ELR (cell line): Measurements from ENCODE around the gene AHCYL1.
A peak's percentile ranks its signal among the peaks of the same experiment; 100 is the strongest.

ENCODE experiments used
- DNase-seq: peaks from one replicate; pipeline ENCODE4 v3.0.0-alpha.2; 2015; ENCODE audit warnings: low read depth

AHCYL1 gene

GRCh38 chr1:110035236-110035752, 50.7 kb downstream of the AHCYL1 start:
- peak; percentile 51 for DNase-seq

- DNase-seq = no peak
Observed at GRCh38 chr1:110038271-110038670, 53.7 kb downstream of the AHCYL1 start.

GRCh38 chr1:110039641-110040040, 55.1 kb downstream of the AHCYL1 start:
- DNase-seq = no peak

DNA sequence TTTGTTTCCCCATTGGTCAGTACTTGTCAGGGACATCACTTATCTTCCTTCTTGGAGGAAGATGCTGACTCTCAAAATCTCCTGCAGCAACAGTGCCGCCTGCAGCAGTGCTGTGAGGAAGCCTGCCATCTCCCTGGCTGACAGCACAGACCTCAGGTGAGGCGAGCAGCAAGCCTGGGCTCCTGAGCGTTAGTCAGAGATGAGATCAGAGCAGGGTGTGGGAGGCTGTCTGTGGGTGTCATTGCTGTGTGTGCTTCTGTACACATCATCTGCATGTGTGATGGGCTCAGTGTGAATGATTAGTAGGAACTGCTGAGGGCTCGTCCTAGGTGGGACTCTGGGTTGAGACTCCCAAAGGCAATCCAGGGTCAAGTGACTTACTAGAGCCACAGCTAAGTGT, 56.0 kb downstream of the AHCYL1 start:
- DNase-seq = no peak

GRCh38 chr1:110043016-110043415, 58.5 kb downstream of the AHCYL1 start:
- DNase-seq = no peak

- no peak for DNase-seq
Observed at GRCh38 chr1:110047463-110047862, 62.9 kb downstream of the AHCYL1 start.

GRCh38 chr1:110048240-110048639, 63.7 kb downstream of the AHCYL1 start:
- DNase-seq = no peak

- DNase-seq = no peak
Observed at GRCh38 chr1:110048923-110049601, 64.5 kb downstream of the AHCYL1 start.

DNA sequence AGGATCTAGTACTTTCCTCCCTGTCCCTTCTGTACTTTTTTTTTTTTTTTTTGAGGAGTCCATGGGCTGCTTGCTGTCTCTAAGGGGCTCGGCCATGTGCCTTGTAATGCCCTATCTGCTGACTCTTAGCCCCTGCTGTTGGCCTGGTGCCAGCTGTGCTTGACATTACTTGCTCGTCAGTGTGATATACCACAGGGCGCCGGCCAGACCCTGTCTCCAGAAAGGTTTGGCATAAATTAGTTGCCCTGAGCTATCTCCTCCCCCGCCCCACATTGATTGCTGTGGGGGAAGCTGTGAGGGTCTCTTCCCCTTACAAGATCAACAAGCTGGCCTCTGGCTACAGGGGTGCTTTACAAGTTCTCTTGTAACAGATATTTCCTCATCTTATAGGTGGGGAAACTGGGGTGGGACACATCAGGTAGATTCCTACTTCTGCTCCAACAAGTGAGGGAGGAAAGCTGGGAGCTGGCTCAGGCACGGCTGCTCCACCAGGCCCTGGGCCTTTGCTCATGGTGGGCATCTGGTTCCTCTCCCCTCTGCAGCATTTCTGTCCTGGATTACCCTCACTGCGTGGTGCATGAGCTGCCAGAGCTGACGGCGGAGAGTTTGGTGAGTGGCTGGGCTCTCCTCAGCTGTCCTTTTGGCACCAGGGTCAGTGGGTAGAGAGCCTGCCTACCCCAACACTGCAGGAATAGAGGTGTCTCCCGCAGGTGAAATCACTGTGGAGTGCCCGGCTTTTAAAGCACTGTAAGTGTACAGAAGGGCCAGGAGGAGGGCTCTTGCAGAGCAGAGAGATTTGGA, 65.4 kb downstream of the AHCYL1 start:
- no peak for DNase-seq

DNA sequence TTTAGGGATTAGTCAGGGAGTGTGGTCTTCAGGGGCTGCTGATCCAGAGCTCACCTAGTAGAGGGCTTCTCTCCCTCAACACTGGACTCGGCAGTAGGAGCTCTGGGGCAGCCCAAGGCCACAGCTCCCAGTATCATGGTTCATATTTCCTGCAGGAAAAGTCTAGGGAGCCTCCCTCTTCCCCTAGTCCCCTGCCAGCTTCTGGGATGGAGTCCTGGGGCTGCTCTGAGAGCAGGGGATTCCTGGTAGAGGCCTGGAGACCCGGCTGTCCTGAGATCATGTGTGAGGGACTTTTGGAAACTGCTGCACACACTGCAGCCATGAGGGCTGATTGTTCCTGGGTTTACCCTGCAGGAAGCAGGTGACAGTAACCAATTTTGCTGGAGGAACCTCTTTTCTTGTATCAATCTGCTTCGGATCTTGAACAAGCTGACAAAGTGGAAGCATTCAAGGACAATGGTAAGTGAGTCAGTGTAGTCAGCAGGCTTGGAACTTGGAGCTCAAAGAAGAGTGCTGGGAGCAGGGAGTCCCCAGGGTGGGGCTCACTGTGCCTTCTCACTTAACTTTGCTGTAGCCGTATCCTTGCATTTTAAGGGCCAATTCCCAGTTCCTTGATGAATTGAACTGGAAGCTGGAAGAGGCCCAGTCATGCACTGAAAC, 66.2 kb downstream of the AHCYL1 start:
- DNase-seq = no peak

GRCh38 chr1:110051262-110051648, 66.7 kb downstream of the AHCYL1 start:
- DNase-seq = peak; percentile 21

GRCh38 chr1:110053552-110054428, 69.2 kb downstream of the AHCYL1 start:
- DNase-seq = peak; percentile 53

- DNase-seq = peak; percentile 67
Observed at GRCh38 chr1:110055493-110056284, 71.1 kb downstream of the AHCYL1 start.

DNA sequence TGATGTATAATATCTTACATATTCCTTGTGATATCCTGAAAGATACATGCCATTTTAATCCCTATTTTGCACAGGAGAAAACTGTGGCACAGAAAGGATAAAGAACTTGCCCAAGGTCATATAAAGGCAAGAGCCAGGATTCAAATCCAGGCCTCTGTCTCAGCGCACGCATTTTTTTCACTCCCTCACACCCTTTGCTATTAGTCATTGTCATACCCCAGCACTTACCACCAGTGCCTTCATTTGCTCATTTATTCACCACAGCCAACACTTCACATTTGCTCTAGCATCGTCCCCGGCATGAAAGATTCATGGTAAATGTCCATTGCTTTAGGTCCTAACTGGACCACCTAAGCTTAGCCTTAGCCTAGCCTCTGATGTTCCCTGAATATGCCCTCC, 71.7 kb downstream of the AHCYL1 start:
- peak; percentile 33 for DNase-seq

DNA sequence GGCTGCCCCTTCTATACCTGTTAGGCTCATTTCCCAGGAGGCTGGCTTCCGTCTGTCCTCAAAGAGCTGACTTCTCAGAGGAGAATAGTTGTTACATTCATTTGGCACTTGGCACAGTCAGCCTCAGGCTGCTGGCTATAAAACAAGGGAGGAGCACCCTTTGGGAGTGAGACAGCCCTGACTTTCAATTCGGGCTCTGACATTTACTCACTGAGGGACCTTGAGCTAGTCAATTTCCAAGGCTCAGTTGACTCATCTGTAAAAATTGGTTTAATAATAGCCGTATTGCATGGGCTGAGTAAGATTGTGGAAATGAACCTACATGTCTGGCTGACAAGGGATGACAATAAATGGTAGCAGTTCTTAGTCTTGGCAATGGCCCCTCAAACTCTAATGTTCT, 72.2 kb downstream of the AHCYL1 start:
- peak; percentile 81 for DNase-seq

- DNase-seq = no peak
Observed at GRCh38 chr1:110057963-110058518, 73.5 kb downstream of the AHCYL1 start.

DNA sequence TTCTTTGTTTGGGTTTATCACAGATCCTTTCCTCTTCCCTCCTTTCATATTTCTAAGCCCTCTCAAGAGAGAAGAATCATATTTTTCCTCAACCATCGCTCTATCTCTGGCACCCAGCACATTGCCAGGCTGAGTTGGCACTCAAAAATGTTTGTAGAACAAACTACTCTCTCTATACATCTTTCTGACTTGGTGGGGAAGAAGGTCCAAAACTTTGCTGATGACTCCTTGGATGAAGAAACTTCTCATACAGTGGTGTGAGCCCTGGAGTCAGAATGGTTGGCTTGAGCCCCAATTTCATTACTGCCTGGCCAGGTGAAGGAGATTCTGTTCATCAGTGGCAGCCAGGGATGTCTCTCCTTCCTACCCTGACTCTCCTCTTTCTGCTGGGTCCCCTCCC, 74.0 kb downstream of the AHCYL1 start:
- DNase-seq = no peak

DNA sequence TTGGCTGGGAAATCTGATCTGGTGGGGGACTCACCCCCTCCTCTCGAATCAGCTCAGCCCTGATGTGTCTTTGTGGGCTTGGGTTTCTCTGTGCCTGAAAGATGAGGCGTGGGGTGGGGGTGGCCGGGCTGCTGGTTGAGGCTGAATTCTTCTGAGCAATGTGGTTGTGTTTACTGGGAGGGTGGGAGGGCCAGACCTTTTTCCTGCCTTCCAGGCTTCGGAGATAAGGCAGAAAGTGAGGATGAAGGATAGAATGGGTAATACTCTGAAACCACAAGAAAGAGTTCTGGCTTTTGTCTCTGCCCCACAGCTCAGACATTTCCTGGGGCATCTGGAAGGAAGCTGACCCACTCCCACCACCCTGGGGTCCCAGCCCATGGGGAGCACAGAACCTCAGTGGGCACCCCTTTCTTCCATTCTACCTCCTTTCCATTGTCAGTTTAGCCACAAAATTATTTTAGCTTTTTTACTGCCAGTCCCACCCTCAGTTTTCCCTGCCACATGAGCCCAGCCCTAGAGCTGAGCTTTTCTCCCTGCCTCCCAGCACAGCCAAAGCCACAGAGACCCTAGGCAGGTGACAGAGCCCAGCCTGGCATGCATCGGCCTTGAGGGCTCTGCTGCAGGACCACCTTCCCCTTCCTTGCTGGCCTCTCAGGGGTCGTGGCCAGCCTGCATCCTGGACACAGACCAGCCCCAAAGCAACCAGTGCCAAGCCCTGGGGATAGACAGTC, 74.7 kb downstream of the AHCYL1 start:
- no peak for DNase-seq

DNA sequence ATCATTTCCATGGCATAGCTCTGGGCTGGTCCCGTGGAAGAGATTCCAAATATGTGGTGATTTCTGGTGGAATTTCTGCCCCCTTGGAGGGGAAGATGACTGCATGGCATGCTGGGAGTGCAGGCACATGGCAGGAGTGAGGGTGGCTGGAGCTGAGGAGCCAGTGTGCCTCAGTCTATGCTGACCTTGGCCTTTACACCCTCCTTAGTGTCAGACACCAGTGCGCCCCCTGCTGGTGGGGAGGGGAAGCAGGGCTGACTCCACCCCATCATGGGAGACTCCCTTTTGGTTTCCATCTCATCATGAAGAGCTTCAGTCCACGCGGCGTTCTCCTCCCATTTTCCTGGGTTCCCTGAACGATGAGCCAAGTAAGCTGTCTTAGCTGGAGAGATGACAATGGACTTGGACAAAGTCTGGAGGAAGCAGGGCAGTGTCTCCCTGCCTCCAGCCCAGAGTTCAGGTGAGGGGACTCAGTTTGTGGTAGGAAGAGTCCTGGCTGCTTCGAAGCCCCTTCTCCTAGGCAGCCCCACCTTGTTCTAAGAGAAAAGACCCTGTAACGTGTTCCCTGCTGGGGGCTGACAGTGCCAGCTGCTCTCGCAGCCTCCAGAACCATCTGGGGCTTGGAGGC, 75.6 kb downstream of the AHCYL1 start:
- peak; percentile 61 for DNase-seq

DNA sequence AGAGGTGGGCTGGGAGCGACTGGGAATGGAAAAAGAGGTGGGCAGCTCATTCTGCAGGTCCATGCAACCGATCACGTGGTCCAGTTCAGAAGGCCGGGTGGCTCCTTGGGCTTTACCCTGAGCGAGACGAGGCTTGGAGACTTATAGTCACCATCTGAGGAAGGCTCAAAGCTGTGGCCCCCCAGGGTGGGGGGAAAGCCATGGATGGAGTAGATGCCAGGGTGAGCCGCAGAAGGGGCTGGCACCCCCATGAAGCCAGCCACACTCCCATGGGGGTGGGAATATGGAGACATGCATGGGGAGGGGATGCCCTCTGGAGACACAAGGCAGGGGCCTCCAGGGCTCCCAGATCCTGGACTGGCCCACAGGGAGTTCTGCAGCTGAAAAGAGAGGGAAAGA, 76.1 kb downstream of the AHCYL1 start:
- no peak for DNase-seq
